H9 (cell line): ENCODE measurements around the gene ADAMTS8. TPM values are rescaled to one million over a fixed set of nuclear protein-coding genes. Genes with fewer than 3 reads are reported as not detected.
A peak's percentile ranks its signal among the peaks of the same experiment; 100 is the strongest.

ENCODE experiments used
- DNase-seq: peaks from one replicate; pipeline ENCODE4 v3.0.0-alpha.2; 2017
- H2AFZ ChIP-seq: one replicate; pipeline ENCODE4 v1.6.1; 2013; ENCODE audit warnings: mild to moderate bottlenecking, low read length, control low read depth, moderate library complexity
- H2AK5ac ChIP-seq: 2 replicates; pipeline ENCODE4 v1.6.1; 2013; ENCODE audit warnings: low read length, control low read depth, mixed read lengths; ENCODE audit not compliant: insufficient read length
- H2BK120ac ChIP-seq: one replicate; pipeline ENCODE4 v1.6.1; 2013; ENCODE audit warnings: low read depth, mild to moderate bottlenecking, low read length, control low read depth, inconsistent platforms; ENCODE audit not compliant: poor library complexity, severe bottlenecking
- H2BK12ac ChIP-seq: 2 replicates; pipeline ENCODE4 v1.6.1; 2013; ENCODE audit warnings: low read length, control low read depth, mixed read lengths, low read depth; ENCODE audit not compliant: insufficient read length
- H2BK15ac ChIP-seq: 2 replicates; pipeline ENCODE4 v1.6.1; 2013; ENCODE audit warnings: low read depth, low read length, control low read depth
- H2BK20ac ChIP-seq: one replicate; pipeline ENCODE4 v1.6.1; 2013; ENCODE audit warnings: low read depth, mild to moderate bottlenecking, low read length, control low read depth, inconsistent platforms; ENCODE audit not compliant: poor library complexity, severe bottlenecking
- H2BK5ac ChIP-seq: 2 replicates; pipeline ENCODE4 v1.6.1; 2013; ENCODE audit warnings: low read length, control low read depth, mixed read lengths; ENCODE audit not compliant: insufficient read length
- H3K14ac ChIP-seq: 2 replicates; pipeline ENCODE4 v1.6.1; 2013; ENCODE audit warnings: low read length, control low read depth; ENCODE audit not compliant: insufficient read depth
- H3K18ac ChIP-seq: 2 replicates; pipeline ENCODE4 v1.6.1; 2013; ENCODE audit warnings: low read depth, mild to moderate bottlenecking, mixed read lengths, low read length, control low read depth; ENCODE audit not compliant: insufficient read length
- H3K23ac ChIP-seq: 2 replicates; pipeline ENCODE4 v1.6.1; 2013; ENCODE audit warnings: low read length, control low read depth, mixed read lengths, low read depth; ENCODE audit not compliant: insufficient read length
- H3K23me2 ChIP-seq: 2 replicates; pipeline ENCODE4 v1.6.1; 2013; ENCODE audit warnings: low read depth, mild to moderate bottlenecking, mixed read lengths, low read length, control low read depth; ENCODE audit not compliant: insufficient read length, poor library complexity, severe bottlenecking
- H3K27ac ChIP-seq: 2 replicates; pipeline ENCODE4 v1.5.1; 2013; ENCODE audit warnings: low read length, control low read depth, mixed read lengths, low read depth; ENCODE audit not compliant: insufficient read length
- H3K27me3 ChIP-seq: 2 replicates; pipeline ENCODE4 v1.6.1; 2013; ENCODE audit warnings: low read length, control low read depth, inconsistent platforms; ENCODE audit not compliant: insufficient read depth
- H3K4ac ChIP-seq: 2 replicates; pipeline ENCODE4 v1.6.1; 2013; ENCODE audit warnings: low read depth, mild to moderate bottlenecking, control low read depth, inconsistent platforms, low read length, moderate library complexity
- H3K4me1 ChIP-seq: 2 replicates; pipeline ENCODE4 v1.6.1; 2013; ENCODE audit warnings: low read length, control low read depth, inconsistent platforms; ENCODE audit not compliant: insufficient read depth
- H3K4me2 ChIP-seq: 2 replicates; pipeline ENCODE4 v1.6.1; 2013; ENCODE audit warnings: low read length, control low read depth, mixed read lengths; ENCODE audit not compliant: insufficient read length, insufficient read depth
- H3K56ac ChIP-seq: 2 replicates; pipeline ENCODE4 v1.6.1; 2013; ENCODE audit warnings: low read depth, mild to moderate bottlenecking, mixed read lengths, low read length, control low read depth; ENCODE audit not compliant: insufficient read length
- H3K79me1 ChIP-seq: 2 replicates; pipeline ENCODE4 v1.6.1; 2013; ENCODE audit warnings: low read depth, mild to moderate bottlenecking, moderate library complexity, low read length, control low read depth, inconsistent platforms; ENCODE audit not compliant: insufficient read depth, poor library complexity, severe bottlenecking
- H3K79me2 ChIP-seq: 2 replicates; pipeline ENCODE4 v1.6.1; 2013; ENCODE audit warnings: low read length, control low read depth, inconsistent platforms; ENCODE audit not compliant: insufficient read depth
- H3K9ac ChIP-seq: 2 replicates; pipeline ENCODE4 v1.6.1; 2013; ENCODE audit warnings: low read length, control low read depth, mixed read lengths; ENCODE audit not compliant: insufficient read length; ENCODE audit errors: extremely low read depth
- H3K9me3 ChIP-seq: one replicate; pipeline ENCODE4 v1.6.1; 2013; ENCODE audit warnings: low read depth, low read length, inconsistent platforms; ENCODE audit not compliant: control insufficient read depth
- H3T11ph ChIP-seq: one replicate; pipeline ENCODE4 v1.6.1; 2013; ENCODE audit warnings: mild to moderate bottlenecking, low read length, control low read depth, inconsistent platforms
- H4K20me1 ChIP-seq: one replicate; pipeline ENCODE4 v1.6.1; 2013; ENCODE audit not compliant: control insufficient read depth, insufficient read length, insufficient read depth
- H4K5ac ChIP-seq: 2 replicates; pipeline ENCODE4 v1.6.1; 2013; ENCODE audit warnings: low read depth, mild to moderate bottlenecking, mixed read lengths, low read length, control low read depth; ENCODE audit not compliant: insufficient read length
- H4K8ac ChIP-seq: replicated peaks from 2 replicates; pipeline ENCODE4 v1.6.1; 2013; ENCODE audit warnings: low read length, control low read depth, mixed read lengths, low read depth; ENCODE audit not compliant: insufficient read length
- H4K91ac ChIP-seq: 2 replicates; pipeline ENCODE4 v1.6.1; 2013; ENCODE audit warnings: low read depth, mild to moderate bottlenecking, moderate library complexity, mixed read lengths, low read length, control low read depth; ENCODE audit not compliant: insufficient read length
- H3K27ac Mint-ChIP-seq, 3 experiments: 2 replicates in 2 of 3; 3 replicates in 1 of 3; pipeline ENCODE4 v1.8.0; 2020 to 2021; ENCODE audit warnings: mixed read lengths in 3 of 3, mild to moderate bottlenecking in 1 of 3, moderate library complexity in 1 of 3
- H3K27me3 Mint-ChIP-seq: 2 replicates; pipeline ENCODE4 v1.8.0; 2021; ENCODE audit warnings: low read depth, mild to moderate bottlenecking, moderate library complexity, mixed read lengths
- H3K36me3 Mint-ChIP-seq, 3 experiments: 2 replicates in 2 of 3; 3 replicates in 1 of 3; pipeline ENCODE4 v1.8.0; 2020 to 2021; ENCODE audit warnings: low read depth in 3 of 3, mixed read lengths in 3 of 3; ENCODE audit not compliant: insufficient read depth in 1 of 3
- H3K4me1 Mint-ChIP-seq, 2 experiments: 2 replicates each; pipeline ENCODE4 v1.8.0; 2020; ENCODE audit warnings: mixed read lengths in 2 of 2
- H3K4me3 Mint-ChIP-seq, 2 experiments: 2 replicates in 1 of 2; 3 replicates in 1 of 2; pipeline ENCODE4 v1.8.0; 2020 to 2021; ENCODE audit warnings: mild to moderate bottlenecking in 2 of 2, mixed read lengths in 2 of 2, moderate library complexity in 1 of 2
- H3K9me3 Mint-ChIP-seq, 2 experiments: 2 replicates in 1 of 2; 3 replicates in 1 of 2; pipeline ENCODE4 v1.8.0; 2020; ENCODE audit warnings: mild to moderate bottlenecking in 2 of 2, mixed read lengths in 2 of 2, moderate library complexity in 1 of 2
- CTCF ChIP-seq: fragments of 200-600 bp; sonication (generic); conservative IDR thresholded peaks from 3 replicates; pipeline ENCODE4 v1.8.0; 2021; ENCODE audit warnings: antibody characterized with exemption, mild to moderate bottlenecking
- WGBS: extraction: QIAGEN DNeasy Blood & Tissue Kit; methylation state at CpG from one replicate; pipeline ENCODE4 v1.1.7; 2013; ENCODE audit warnings: missing lambda C conversion rate, low lambda C conversion rate, mixed read lengths; ENCODE audit not compliant: insufficient read length; ENCODE audit errors: extremely low coverage; 5-methylcytosine and 5-hydroxymethylcytosine counted together
- total RNA-seq: library from RNA; stranded (reverse); gene quantifications from 2 replicates; pipeline ENCODE4 v1.2.1, GENCODE V29; 2021

Gene ADAMTS8
- total RNA-seq, 1 experiment from 2014 or later, result 5.0 TPM

DNA sequence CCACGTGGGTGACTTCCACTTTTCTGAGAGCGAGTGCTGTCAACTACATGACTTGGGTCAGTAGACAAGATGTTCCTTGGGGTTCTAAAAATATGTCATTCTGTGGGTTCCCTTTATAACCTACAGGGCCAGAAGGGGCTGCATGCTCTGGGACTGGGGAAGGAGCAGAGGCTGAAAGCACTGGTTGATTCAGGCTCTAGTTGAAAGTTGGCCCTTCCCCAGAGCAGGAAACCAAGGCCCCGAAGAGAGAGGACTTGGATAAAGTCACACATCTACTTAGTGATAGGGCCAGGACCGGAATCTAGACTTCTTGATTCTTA lies 30.0 kb upstream of the ADAMTS8 start:
- no CpG with 5 or more reads among the region's 4 CpGs for WGBS
- H3K27me3 Mint-ChIP-seq, result peaks cover 60% of the 10 kb centered on the region

More for the DNA sequence above, 30.0 kb upstream of the ADAMTS8 start:
- H3K14ac ChIP-seq, result no peak overlapping the region
- H3T11ph ChIP-seq, result no peak overlapping the region
- no peak overlapping the region for H3K4me2 ChIP-seq
- H3K27me3 ChIP-seq, result no peaks in the 10 kb centered on the region; the same call in 1 of the 2 replicates
- no peak overlapping the region for H2BK12ac ChIP-seq
- no peaks in the 10 kb centered on the region for H3K23me2 ChIP-seq
- H2BK120ac ChIP-seq, result no peak overlapping the region
- H3K56ac ChIP-seq, result no peak overlapping the region
- H3K79me1 ChIP-seq, result no peaks in the 10 kb centered on the region
- H2BK20ac ChIP-seq, result no peak overlapping the region
- Mint-ChIP-seq H3K4me3 (no peak overlapping the region), H3K9me3 (no peaks in the 10 kb centered on the region), H3K27ac (peak overlapping the region in 1 of 3 experiments; percentile 62; a peak in 1 of 7 replicates), H3K36me3 (no peaks in the 10 kb centered on the region; a peak in 1 of 7 replicates), H3K4me1 (no peaks in the 10 kb centered on the region)
- no peak overlapping the region for H4K8ac ChIP-seq
- H3K4ac ChIP-seq, result no peak overlapping the region
- 0 out of 2 replicates have a peak, but pooled peaks cover 2% of the 10 kb centered on the region for H3K4me1 ChIP-seq
- no peak overlapping the region for H4K5ac ChIP-seq
- DNase-seq, result no peak
- no peak overlapping the region for H2BK5ac ChIP-seq
- H4K91ac ChIP-seq, result no peak overlapping the region
- no peak for TF ChIP-seq CTCF
- H3K9ac ChIP-seq, result no peak overlapping the region
- H3K9me3 ChIP-seq, result no peaks in the 10 kb centered on the region
- no peaks in the 10 kb centered on the region for H4K20me1 ChIP-seq
- H3K27ac ChIP-seq, result no peak overlapping the region
- no peak overlapping the region for H3K18ac ChIP-seq
- H3K79me2 ChIP-seq, result no peaks in the 10 kb centered on the region
- H2AK5ac ChIP-seq, result no peak overlapping the region
- no peak overlapping the region for H2BK15ac ChIP-seq
- H3K23ac ChIP-seq, result no peak overlapping the region
- no peak overlapping the region for H2AFZ ChIP-seq
